IMR-90 (cell line): ENCODE measurements around the gene TMSB10. TPM values are rescaled to one million over a fixed set of nuclear protein-coding genes. Genes with fewer than 3 reads are reported as not detected.

Experiments
- ATAC-seq: fragments of 200-7000 bp; cut with Tn5 transposase; 2 replicates; pipeline ENCODE4 v1.9.1; 2020; ENCODE audit warnings: low read depth, mild to moderate bottlenecking, moderate library complexity
- BruUV-seq: library from RNA; stranded (reverse); fragments of 400-500 nt; replicated peaks from 2 replicates; lab custom pipeline; 2021; lab: Mats Ljungman, UMichigan
- CTCF ChIA-PET: fragments of 300-600 bp; formaldehyde crosslinking; extraction: SDS; loops from one replicate; lab custom pipeline; 2021; ENCODE audit warnings: antibody characterized with exemption; lab: Yijun Ruan, JAX
- POLR2A ChIA-PET: fragments of 300-600 bp; sonication (Branson Sonifier 250); formaldehyde crosslinking; loops from one replicate; lab custom pipeline; 2022; ENCODE audit warnings: antibody characterized with exemption; ENCODE audit not compliant: unreplicated experiment; lab: Charles Lee
- DNase-seq: peaks from one replicate; pipeline ENCODE4 v3.0.0; 2013
- H2AFZ ChIP-seq: replicated peaks from 2 replicates; pipeline ENCODE3; 2013; ENCODE audit warnings: low read length, mild to moderate bottlenecking; ENCODE audit not compliant: poor library complexity
- H2AK5ac ChIP-seq: 2 replicates; pipeline ENCODE4 v1.6.1; 2013; ENCODE audit warnings: low read depth, low read length, inconsistent platforms
- H2AK9ac ChIP-seq: replicated peaks from 2 replicates; pipeline ENCODE3; 2013; ENCODE audit warnings: mild to moderate bottlenecking, low read depth, low read length, moderate library complexity; ENCODE audit not compliant: poor library complexity
- H2BK120ac ChIP-seq: 2 replicates; pipeline ENCODE4 v1.6.1; 2013; ENCODE audit warnings: low read depth, low read length, inconsistent platforms
- H2BK15ac ChIP-seq: 3 replicates; pipeline ENCODE4 v1.6.1; 2013; ENCODE audit warnings: low read depth, low read length, inconsistent platforms
- H2BK20ac ChIP-seq: 2 replicates; pipeline ENCODE4 v1.6.1; 2013; ENCODE audit warnings: low read depth, mild to moderate bottlenecking, inconsistent platforms, low read length, moderate library complexity
- H2BK5ac ChIP-seq: 2 replicates; pipeline ENCODE4 v1.6.1; 2013; ENCODE audit warnings: mild to moderate bottlenecking, low read depth, low read length, inconsistent platforms; ENCODE audit not compliant: poor library complexity, severe bottlenecking
- H3K14ac ChIP-seq: replicated peaks from 2 replicates; pipeline ENCODE4 v1.6.1; 2013; ENCODE audit warnings: low read depth, low read length, inconsistent platforms
- H3K18ac ChIP-seq: 2 replicates; pipeline ENCODE4 v1.6.1; 2013; ENCODE audit warnings: low read depth, low read length, control low read depth
- H3K23ac ChIP-seq: 2 replicates; pipeline ENCODE4 v1.6.1; 2013; ENCODE audit warnings: low read depth, low read length, inconsistent platforms
- H3K27ac ChIP-seq: 2 replicates; pipeline ENCODE4 v1.5.1; 2013; ENCODE audit warnings: mild to moderate bottlenecking, control low read depth, low read length; ENCODE audit not compliant: insufficient read depth
- H3K27me3 ChIP-seq: 2 replicates; pipeline ENCODE4 v1.6.1; 2013; ENCODE audit warnings: low read length; ENCODE audit not compliant: control insufficient read depth, insufficient read depth
- H3K36me3 ChIP-seq: 2 replicates; pipeline ENCODE4 v1.6.1; 2013; ENCODE audit warnings: low read length, mixed read lengths; ENCODE audit not compliant: control insufficient read depth, insufficient read depth
- H3K4ac ChIP-seq: 2 replicates; pipeline ENCODE4 v1.6.1; 2013; ENCODE audit warnings: low read depth, low read length, inconsistent platforms
- H3K4me1 ChIP-seq: 2 replicates; pipeline ENCODE4 v1.6.1; 2013; ENCODE audit warnings: low read length, mixed read lengths; ENCODE audit not compliant: control insufficient read depth, insufficient read depth
- H3K4me2 ChIP-seq: 2 replicates; pipeline ENCODE4 v1.6.1; 2013; ENCODE audit warnings: low read depth, mild to moderate bottlenecking, control low read depth, low read length, moderate library complexity
- H3K4me3 ChIP-seq: 2 replicates; pipeline ENCODE4 v1.5.1; 2013; ENCODE audit warnings: low read depth, mild to moderate bottlenecking, control low read depth, low read length, moderate library complexity; ENCODE audit not compliant: insufficient read depth
- H3K56ac ChIP-seq: 2 replicates; pipeline ENCODE4 v1.6.1; 2013; ENCODE audit warnings: low read length, inconsistent platforms; ENCODE audit not compliant: insufficient read depth; ENCODE audit errors: extremely low read depth
- H3K79me1 ChIP-seq, 2 experiments: 2 replicates each; pipeline ENCODE4 v1.6.1; 2013; ENCODE audit warnings: low read length in 2 of 2, inconsistent platforms in 1 of 2, low read depth in 1 of 2
- H3K9ac ChIP-seq: 2 replicates; pipeline ENCODE4 v1.6.1; 2013; ENCODE audit warnings: low read depth, low read length, control low read depth
- H3K9me1 ChIP-seq: 2 replicates; pipeline ENCODE4 v1.6.1; 2013; ENCODE audit warnings: low read length, inconsistent platforms; ENCODE audit not compliant: insufficient read depth
- H3K9me3 ChIP-seq: 2 replicates; pipeline ENCODE4 v1.6.1; 2013; ENCODE audit warnings: low read length; ENCODE audit not compliant: control insufficient read depth, insufficient read depth
- H4K20me1 ChIP-seq: 2 replicates; pipeline ENCODE4 v1.6.1; 2013; ENCODE audit warnings: low read length, inconsistent platforms; ENCODE audit not compliant: insufficient read depth
- H4K5ac ChIP-seq: 2 replicates; pipeline ENCODE4 v1.6.1; 2013; ENCODE audit warnings: mild to moderate bottlenecking, low read depth, low read length, control low read depth
- H4K8ac ChIP-seq, 2 experiments: 2 replicates each; pipeline ENCODE4 v1.6.1; 2013; ENCODE audit warnings: low read depth in 2 of 2, low read length in 2 of 2, control low read depth in 1 of 2, inconsistent platforms in 1 of 2
- H4K91ac ChIP-seq: 2 replicates; pipeline ENCODE4 v1.6.1; 2013; ENCODE audit warnings: low read depth, low read length, inconsistent platforms; ENCODE audit not compliant: insufficient read depth
- BHLHE40 ChIP-seq: fragments of 150-350 bp; IDR thresholded peaks from 2 replicates; pipeline ENCODE4 v1.6.1; 2016; ENCODE audit warnings: mild to moderate bottlenecking, low read depth, low read length
- CEBPB ChIP-seq: IDR thresholded peaks from 2 replicates; pipeline ENCODE4 v1.6.1; 2012; ENCODE audit warnings: low read depth, low read length, improper control_type of control experiment
- CHD1 ChIP-seq: IDR thresholded peaks from 2 replicates; pipeline ENCODE4 v1.6.1; 2012; ENCODE audit warnings: low read depth, low read length, improper control_type of control experiment
- FOS ChIP-seq: fragments of 150-350 bp; IDR thresholded peaks from 2 replicates; pipeline ENCODE4 v1.6.1; 2016; ENCODE audit warnings: low read depth, low read length
- MAZ ChIP-seq: IDR thresholded peaks from 2 replicates; pipeline ENCODE4 v1.6.1; 2012; ENCODE audit warnings: low read depth, mild to moderate bottlenecking, low read length, improper control_type of control experiment, moderate library complexity, borderline replicate concordance
- MXI1 ChIP-seq: IDR thresholded peaks from 2 replicates; pipeline ENCODE4 v1.6.1; 2012; ENCODE audit warnings: low read depth, mild to moderate bottlenecking, low read length, moderate library complexity, borderline replicate concordance
- NFE2L2 ChIP-seq: fragments of 150-350 bp; IDR thresholded peaks from 2 replicates; pipeline ENCODE4 v1.6.1; 2016; ENCODE audit warnings: low read depth, mild to moderate bottlenecking, low read length
- POLR2A ChIP-seq: IDR thresholded peaks from 2 replicates; pipeline ENCODE4 v1.6.1; 2012; ENCODE audit warnings: mild to moderate bottlenecking, low read depth, low read length
- WGBS, 2 experiments: methylation state at CpG; one replicate each; pipeline versions ENCODE4 v1.1.5 to v1.1.7; 2013; ENCODE audit warnings: missing lambda C conversion rate in 2 of 2; ENCODE audit not compliant: insufficient read length in 1 of 2; ENCODE audit errors: extremely low coverage in 2 of 2; 5-methylcytosine and 5-hydroxymethylcytosine counted together
- dilution Hi-C: fragments of 300-500 bp; cut with HindIII; formaldehyde crosslinking; loops from one replicate; pipeline ENCODE4 v1.14.3; 2018; ENCODE audit warnings: low sequenced_read_pairs; ENCODE audit not compliant: unreplicated experiment
- in situ Hi-C: fragments of 300-500 bp; cut with MboI; formaldehyde crosslinking; loops from 3 replicates; pipeline ENCODE4 v1.14.3; 2019; ENCODE audit warnings: low sequenced_read_pairs, inconsistent platforms, mixed read lengths
- intact Hi-C: fragments of 100-400 bp; cut with micrococcal nuclease; formaldehyde crosslinking; loops from 2 replicates; pipeline ENCODE4 v1.10.0; 2022
- polyA plus RNA-seq, 3 experiments: library from polyadenylated mRNA; depleted of rRNA; stranded (reverse); fragments of >200 nt; gene quantifications; 2 replicates each; pipeline ENCODE4 v1.2.3, GENCODE V29; 2012; ENCODE audit warnings: low replicate concordance in 1 of 3
- total RNA-seq: library from RNA; depleted of rRNA; stranded (reverse); fragments of >200 nt; gene quantifications from 2 replicates; pipeline ENCODE4 v1.2.3, GENCODE V29; 2012

The TMSB10 gene
- total and polyA plus RNA-seq, 2 of the 4 experiments (the other 2 are of a cell fraction): 3,620 to 5,527 TPM

- Histone ChIP-seq H3K9me3 (no peaks in the 10 kb centered on the region), H3K18ac (peak overlapping the region; percentile 95), H2BK20ac (peak overlapping the region; percentile 95), H3K27ac (peak overlapping the region; percentile 97), H2AK5ac (peak overlapping the region; percentile 96), H2BK120ac (peak overlapping the region; percentile 98), H3K14ac (peak overlapping the region; percentile 89), H4K5ac (peak overlapping the region; percentile 95), H3K36me3 (no peaks in the 10 kb centered on the region), H4K20me1 (no peaks in the 10 kb centered on the region), H3K27me3 (no peaks in the 10 kb centered on the region), H3K4me3 (peak overlapping the region; percentile 18; the same call in 1 of the 2 replicates), H3K4me1 (peaks cover 8% of the 10 kb centered on the region; the same call in 1 of the 2 replicates), H3K79me1 (peaks cover 11 to 15% of the 10 kb centered on the region in 2 experiments), H3K4me2 (peak overlapping the region; percentile 71), H2AK9ac (peak overlapping the region; percentile 88), H4K8ac (peak overlapping the region; percentile 68 to 92), H4K91ac (peak overlapping the region; percentile 96), H2BK5ac (peak overlapping the region; percentile 97), H3K9ac (peak overlapping the region; percentile 60), H2AFZ (peak overlapping the region; percentile 78), H3K4ac (peak overlapping the region; percentile 93), H3K9me1 (peaks cover 3% of the 10 kb centered on the region; the same call in 1 of the 2 replicates), H3K56ac (peak overlapping the region; percentile 98), H2BK15ac (peak overlapping the region; percentile 95), H3K23ac (peak overlapping the region; percentile 93)
- in situ Hi-C loops (loop anchor here (10.0 kb wide), 1 partner anchor 425 kb away; no protein-coding TSS in a partner anchor), dilution Hi-C loops (no loop called here), intact Hi-C loops (loop anchor here (1.0 kb wide), 1 partner anchor 13 kb away; no protein-coding TSS in a partner anchor)
- ATAC-seq (peak; percentile 94), DNase-seq (peak; percentile 99)
- ChIA-PET POLR2A (interaction anchor here (0.8 to 2.1 kb wide), 2 partner anchors 13 to 15 kb away, joined by 4 to 31 read pairs; partner anchors contain the start of gene TMSB10), CTCF (interaction anchor here (1.0 to 1.7 kb wide), 3 partner anchors 13 to 98 kb away, joined by 3 to 6 read pairs (median 3); no protein-coding TSS in a partner anchor)
- TF ChIP-seq MAZ (no peak), CHD1 (0 out of 2 replicates have a peak, but pooled peaks have one; percentile 36), MXI1 (peak; percentile 46; the same call in 1 of the 2 replicates), FOS (peak; percentile 98), NFE2L2 (0 out of 2 replicates have a peak, but pooled peaks have one; percentile 18), BHLHE40 (no peak; the same call in 1 of the 2 replicates), CEBPB (peak; percentile 96), POLR2A (peak; percentile 74; the same call in 1 of the 2 replicates)
- no TSS peak for BruUV-seq
- WGBS, 2 experiments: 0% methylated on average over 3 of the region's 7 CpGs; no CpG with 5 or more reads in 1 of the 2 experiments
Observed at GRCh38 chr2:84919885-84920580, 14.6 kb downstream of the TMSB10 start.
